K562 (cell line): ENCODE data around the gene CYP2R1. TPM values are rescaled to one million over a fixed set of nuclear protein-coding genes. Genes with fewer than 3 reads are reported as not detected.

Experiments
- ATF1 ChIP-seq, 2 experiments: fragments of 450-650 bp in 1 of 2; IDR thresholded peaks; 2 replicates each; pipeline ENCODE4 v1.6.1; 2016; ENCODE audit warnings: missing compliant biosample characterization in 1 of 2, missing genetic modification characterization in 1 of 2
- BRCA1 ChIP-seq, 2 experiments: fragments of 450-650 bp in 1 of 2; sonication (generic) in 1 of 2; formaldehyde crosslinking in 1 of 2; IDR thresholded peaks; 2 replicates each; pipeline versions ENCODE4 v1.5.0 to v1.6.1; 2017 to 2020; ENCODE audit warnings: mild to moderate bottlenecking in 1 of 2, missing genetic modification reagents in 1 of 2
- COPS2 ChIP-seq: fragments of 450-650 bp; conservative IDR thresholded peaks from 2 replicates; pipeline ENCODE4 v1.6.1; 2016; ENCODE audit warnings: mild to moderate bottlenecking, moderate library complexity
- ERF ChIP-seq: fragments of 450-650 bp; formaldehyde crosslinking; IDR thresholded peaks from 2 replicates; pipeline ENCODE4 v1.4.0; 2020; ENCODE audit warnings: mild to moderate bottlenecking, mixed read lengths
- ETV1 ChIP-seq: fragments of 450-650 bp; conservative IDR thresholded peaks from 2 replicates; pipeline ENCODE4 v1.6.1; 2016; ENCODE audit warnings: missing genetic modification characterization, control low read depth, low read depth, missing compliant biosample characterization
- GABPB2 ChIP-seq: fragments of 250-450 bp; sonication (Bioruptor Pico); conservative IDR thresholded peaks from 2 replicates; pipeline ENCODE4 v1.5.1; 2021; ENCODE audit warnings: mild to moderate bottlenecking
- PTBP1 ChIP-seq: fragments of 200-400 bp; formaldehyde crosslinking; IDR thresholded peaks from 2 replicates; pipeline ENCODE4 v1.6.1; 2017; ENCODE audit warnings: low read depth, low read length
- RBM22 ChIP-seq: fragments of 200-400 bp; formaldehyde crosslinking; IDR thresholded peaks from 2 replicates; pipeline ENCODE4 v1.6.1; 2018; ENCODE audit warnings: low read length, low read depth; ENCODE audit not compliant: poor library complexity, severe bottlenecking
- SREBF1 ChIP-seq: fragments of 150-350 bp; IDR thresholded peaks from 2 replicates; pipeline ENCODE4 v1.6.1; 2014; ENCODE audit warnings: antibody characterized with exemption, low read depth, low read length, borderline replicate concordance
- ZNF134 ChIP-seq: fragments of 250-450 bp; sonication (Bioruptor Pico); conservative IDR thresholded peaks from 2 replicates; pipeline ENCODE4 v1.4.0; 2020
- polyA plus RNA-seq, 8 experiments: library from polyadenylated mRNA; depleted of rRNA in 4 of 8; stranded (reverse) in 5 of 8; unstranded in 3 of 8; fragments of >200 nt; fragmentation: Nextera tagmentation in 2 of 8; fragmentation: Illumina TruSeq in 1 of 8; extraction: Ambion mirVana in 2 of 8; extraction: Trizol in 1 of 8; gene quantifications; 2 replicates each; pipeline versions ENCODE4 v1.2.1 to v1.2.3, GENCODE V29; 2011 to 2014; ENCODE audit warnings: inconsistent platforms in 1 of 8, missing spikeins in 1 of 8
- total RNA-seq, 7 experiments: library from RNA; depleted of rRNA in 6 of 7; stranded (reverse); fragments of >200 nt in 6 of 7; fragmentation: Illumina TruSeq in 2 of 7; extraction: Trizol in 2 of 7; gene quantifications; 2 replicates each; pipeline versions ENCODE4 v1.2.1 to v1.2.3, GENCODE V29; 2011 to 2021; ENCODE audit warnings: low replicate concordance in 1 of 7
- TF ChIP-seq, protein P1 (sequence below): fragments of 250-450 bp; sonication (Bioruptor Pico); IDR thresholded peaks from 2 replicates; pipeline ENCODE4 v1.5.0; 2021; ENCODE audit warnings: mild to moderate bottlenecking, moderate library complexity
- TF ChIP-seq, protein P2 (sequence below): sonication (generic); formaldehyde crosslinking; IDR thresholded peaks from 2 replicates; pipeline ENCODE4 v1.8.0; 2022; ENCODE audit warnings: missing genetic modification reagents, mild to moderate bottlenecking, moderate library complexity, borderline replicate concordance
- TF ChIP-seq, protein P3 (sequence below): fragments of 250-450 bp; sonication (Bioruptor Pico); IDR thresholded peaks from 2 replicates; pipeline ENCODE4 v1.5.0; 2020; ENCODE audit warnings: mild to moderate bottlenecking
- TF ChIP-seq, protein P4 (sequence below): fragments of 250-450 bp; sonication (Bioruptor Pico); IDR thresholded peaks from 2 replicates; pipeline ENCODE4 v1.5.0; 2022; ENCODE audit warnings: mild to moderate bottlenecking

CYP2R1 gene
- total and polyA plus RNA-seq, 9 of the 15 experiments (the other 6 are each of a cell fraction or from before 2014, with no cell fraction given), result 19.4 to 40.5 (median 29.4) TPM

GRCh38 chr11:14891143-14892035 lies 642 bp downstream of the CYP2R1 start (continued):
- TF ChIP-seq, protein P1, sequence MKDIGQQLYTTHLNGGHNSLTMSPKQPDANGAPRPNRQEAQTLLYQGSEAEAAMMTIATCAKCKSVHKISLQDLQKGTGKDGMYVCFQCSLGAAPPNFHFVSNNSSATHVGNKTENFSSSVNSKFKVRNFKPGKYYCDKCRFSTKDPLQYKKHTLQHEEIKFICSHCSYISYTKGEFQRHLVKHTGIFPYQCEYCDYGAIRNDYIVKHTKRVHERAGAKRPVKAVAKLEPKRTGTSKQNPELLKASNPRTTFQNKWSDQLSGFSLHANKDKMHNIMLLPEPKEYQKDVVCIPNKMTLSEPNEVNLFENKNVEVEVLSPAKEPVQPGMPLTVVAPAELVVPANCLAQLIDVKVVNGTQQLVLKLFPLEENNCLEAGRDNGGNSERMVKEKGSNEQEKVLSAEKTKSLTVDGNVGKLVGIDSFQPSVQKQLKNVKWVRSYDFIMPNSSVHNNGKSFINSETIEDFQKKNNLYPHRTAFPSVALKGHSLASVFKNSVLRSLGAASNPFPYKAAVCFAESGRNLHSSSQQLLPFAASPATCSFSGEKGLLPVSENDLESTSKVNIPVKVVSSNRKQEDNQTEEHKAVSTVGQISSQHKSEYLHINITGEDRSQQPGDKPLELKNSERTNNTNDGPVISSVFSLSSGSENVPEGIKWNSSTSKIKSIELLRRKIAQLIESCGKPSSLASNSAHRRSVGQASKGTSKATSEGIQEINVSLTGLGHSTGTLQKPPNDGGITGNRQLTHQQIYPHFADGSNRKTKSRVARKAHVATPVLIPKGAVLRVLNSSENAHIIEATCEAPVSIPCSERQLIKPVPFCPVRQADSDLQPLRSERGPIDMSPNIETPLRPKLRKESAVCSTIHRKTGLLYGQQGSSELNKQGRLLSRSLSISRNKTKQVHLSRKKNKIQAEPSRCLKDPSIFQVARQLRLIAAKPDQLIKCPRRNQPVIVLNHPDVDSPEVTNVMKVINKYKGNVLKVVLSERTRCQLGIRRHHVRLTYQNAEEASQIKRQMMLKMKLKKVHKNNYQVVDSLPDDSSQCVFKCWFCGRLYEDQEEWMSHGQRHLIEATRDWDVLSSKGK (CRISPR knock-in tag), result no peak
- TF ChIP-seq ETV1 (no peak), ZNF134 (CRISPR knock-in tag) (no peak), ERF (no peak), ATF1 (CRISPR knock-in tag; IDR thresholded peaks at IDR 0.05) (no peak), ATF1 (tag; IDR thresholded peaks at IDR 0.05) (peak; percentile 24), BRCA1 (IDR thresholded peaks at IDR 0.05) (no peak), BRCA1 (CRISPR knock-in tag; IDR thresholded peaks at IDR 0.05) (no peak), GABPB2 (CRISPR knock-in tag) (no peak), RBM22 (no peak), PTBP1 (no peak), COPS2 (no peak), SREBF1 (no peak)
- TF ChIP-seq, protein P2, sequence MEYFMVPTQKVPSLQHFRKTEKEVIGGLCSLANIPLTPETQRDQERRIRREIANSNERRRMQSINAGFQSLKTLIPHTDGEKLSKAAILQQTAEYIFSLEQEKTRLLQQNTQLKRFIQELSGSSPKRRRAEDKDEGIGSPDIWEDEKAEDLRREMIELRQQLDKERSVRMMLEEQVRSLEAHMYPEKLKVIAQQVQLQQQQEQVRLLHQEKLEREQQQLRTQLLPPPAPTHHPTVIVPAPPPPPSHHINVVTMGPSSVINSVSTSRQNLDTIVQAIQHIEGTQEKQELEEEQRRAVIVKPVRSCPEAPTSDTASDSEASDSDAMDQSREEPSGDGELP (CRISPR knock-in tag), result peak; percentile 76
- TF ChIP-seq, protein P3, sequence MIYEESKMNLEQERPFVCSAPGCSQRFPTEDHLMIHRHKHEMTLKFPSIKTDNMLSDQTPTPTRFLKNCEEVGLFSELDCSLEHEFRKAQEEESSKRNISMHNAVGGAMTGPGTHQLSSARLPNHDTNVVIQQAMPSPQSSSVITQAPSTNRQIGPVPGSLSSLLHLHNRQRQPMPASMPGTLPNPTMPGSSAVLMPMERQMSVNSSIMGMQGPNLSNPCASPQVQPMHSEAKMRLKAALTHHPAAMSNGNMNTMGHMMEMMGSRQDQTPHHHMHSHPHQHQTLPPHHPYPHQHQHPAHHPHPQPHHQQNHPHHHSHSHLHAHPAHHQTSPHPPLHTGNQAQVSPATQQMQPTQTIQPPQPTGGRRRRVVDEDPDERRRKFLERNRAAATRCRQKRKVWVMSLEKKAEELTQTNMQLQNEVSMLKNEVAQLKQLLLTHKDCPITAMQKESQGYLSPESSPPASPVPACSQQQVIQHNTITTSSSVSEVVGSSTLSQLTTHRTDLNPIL (CRISPR knock-in tag), result no peak
- TF ChIP-seq, protein P4, sequence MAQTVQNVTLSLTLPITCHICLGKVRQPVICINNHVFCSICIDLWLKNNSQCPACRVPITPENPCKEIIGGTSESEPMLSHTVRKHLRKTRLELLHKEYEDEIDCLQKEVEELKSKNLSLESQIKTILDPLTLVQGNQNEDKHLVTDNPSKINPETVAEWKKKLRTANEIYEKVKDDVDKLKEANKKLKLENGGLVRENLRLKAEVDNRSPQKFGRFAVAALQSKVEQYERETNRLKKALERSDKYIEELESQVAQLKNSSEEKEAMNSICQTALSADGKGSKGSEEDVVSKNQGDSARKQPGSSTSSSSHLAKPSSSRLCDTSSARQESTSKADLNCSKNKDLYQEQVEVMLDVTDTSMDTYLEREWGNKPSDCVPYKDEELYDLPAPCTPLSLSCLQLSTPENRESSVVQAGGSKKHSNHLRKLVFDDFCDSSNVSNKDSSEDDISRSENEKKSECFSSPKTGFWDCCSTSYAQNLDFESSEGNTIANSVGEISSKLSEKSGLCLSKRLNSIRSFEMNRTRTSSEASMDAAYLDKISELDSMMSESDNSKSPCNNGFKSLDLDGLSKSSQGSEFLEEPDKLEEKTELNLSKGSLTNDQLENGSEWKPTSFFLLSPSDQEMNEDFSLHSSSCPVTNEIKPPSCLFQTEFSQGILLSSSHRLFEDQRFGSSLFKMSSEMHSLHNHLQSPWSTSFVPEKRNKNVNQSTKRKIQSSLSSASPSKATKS (CRISPR knock-in tag), result 0 out of 2 replicates have a peak, but pooled peaks have one; percentile 53
